ENCODE data around the gene COQ5. TPM values are rescaled to one million over a fixed set of nuclear protein-coding genes. Genes with fewer than 3 reads are reported as not detected.

The COQ5 gene
- total and polyA plus RNA-seq, 2 experiments from 2014 or later: 30.7 to 32.6 TPM

- no peak overlapping the region for H3K27ac Mint-ChIP-seq
- Histone ChIP-seq H4K20me1 (replicated peaks; ENCODE audit: insufficient read depth) (no peaks in the 10 kb centered on the region), H3F3A (replicated peaks; ENCODE audit: low read depth) (no peaks in the 10 kb centered on the region), H3K27ac (ENCODE audit: low read depth) (no peak overlapping the region), H3K27me3 (ENCODE audit: insufficient read depth) (no peaks in the 10 kb centered on the region), H3K4me2 (no peak overlapping the region), H3K79me2 (replicated peaks; ENCODE audit: insufficient read depth) (no peaks in the 10 kb centered on the region), H2AFZ (no peak overlapping the region), H3K4me1 (ENCODE audit: insufficient read depth) (no peaks in the 10 kb centered on the region), H3K9me2 (ENCODE audit: insufficient read depth) (no peaks in the 10 kb centered on the region), H3K36me3 (ENCODE audit: insufficient read depth) (no peaks in the 10 kb centered on the region), H3K4me3 (no peak overlapping the region)
- no peak for TF ChIP-seq ETS1 (IDR thresholded peaks at IDR 0.05)
- no peak for DNase-seq (ENCODE audit: low spot score)
- no peak for ATAC-seq
- peaks cover 2% of the 10 kb centered on the region for H3K27me3 Mint-ChIP-seq (ENCODE audit: insufficient read depth, low read depth, poor library complexity)
- no peak overlapping the region for H3K4me3 Mint-ChIP-seq
- no peaks in the 10 kb centered on the region for H3K9me3 Mint-ChIP-seq
- peaks cover 9% of the 10 kb centered on the region; the same call in 1 of the 3 replicates for H3K36me3 Mint-ChIP-seq (ENCODE audit: low read depth)
- H3K4me1 Mint-ChIP-seq: no peaks in the 10 kb centered on the region
Measured at GRCh38 chr12:120485961-120486881, 42.7 kb downstream of the COQ5 start.

GRCh38 chr12:120483621-120484020, 45.3 kb downstream of the COQ5 start:
- H3K4me3 ChIP-seq: no peak overlapping the region
- no peaks in the 10 kb centered on the region for H3K9me2 ChIP-seq (ENCODE audit: insufficient read depth)
- Mint-ChIP-seq H3K9me3 (no peaks in the 10 kb centered on the region), H3K4me3 (no peak overlapping the region), H3K27ac (no peak overlapping the region), H3K36me3 (ENCODE audit: low read depth) (0 out of 3 replicates have a peak, but pooled peaks cover 9% of the 10 kb centered on the region), H3K4me1 (peaks cover 6% of the 10 kb centered on the region; the same call in 2 of the 3 replicates), H3K27me3 (ENCODE audit: insufficient read depth, low read depth, poor library complexity) (peaks cover 3% of the 10 kb centered on the region)
- H3F3A ChIP-seq (replicated peaks; ENCODE audit: low read depth): no peaks in the 10 kb centered on the region
- H3K36me3 ChIP-seq (ENCODE audit: insufficient read depth): no peaks in the 10 kb centered on the region
- H3K4me1 ChIP-seq (ENCODE audit: insufficient read depth): no peaks in the 10 kb centered on the region; the same call in 1 of the 2 replicates
- no peak overlapping the region for H3K27ac ChIP-seq (ENCODE audit: low read depth)
- no peaks in the 10 kb centered on the region for H3K27me3 ChIP-seq (ENCODE audit: insufficient read depth)
- no peak overlapping the region for H3K4me2 ChIP-seq
- no peaks in the 10 kb centered on the region for H4K20me1 ChIP-seq (replicated peaks; ENCODE audit: insufficient read depth)
- H2AFZ ChIP-seq: no peak overlapping the region
- no peak for TF ChIP-seq ZNF331 (CRISPR knock-in tag; IDR thresholded peaks at IDR 0.05; ENCODE audit: low read depth)
- TF ChIP-seq POLR2AphosphoS5 (IDR thresholded peaks at IDR 0.05; ENCODE audit: low read depth): no peak
- no peak for TF ChIP-seq CREB1 (CRISPR knock-in tag; IDR thresholded peaks at IDR 0.05; ENCODE audit: low read depth)
- TF ChIP-seq REST (IDR thresholded peaks at IDR 0.05; ENCODE audit: unreplicated experiment): no peak
- no peak for TF ChIP-seq ZNF462 (CRISPR knock-in tag; IDR thresholded peaks at IDR 0.05)
- no peak for TF ChIP-seq EZH2 (IDR thresholded peaks at IDR 0.05; ENCODE audit: low read depth, unreplicated experiment)
- no peak for ATAC-seq
- DNase-seq (ENCODE audit: low spot score): no peak
- H3K79me2 ChIP-seq (replicated peaks; ENCODE audit: insufficient read depth): no peaks in the 10 kb centered on the region

Data from GM23338 (cell line).